ENCODE measurements around the gene DSC2. TPM values are rescaled to one million over a fixed set of nuclear protein-coding genes. Genes with fewer than 3 reads are reported as not detected.
"Not testable (repeated sequence)": the region's sequence is repeated elsewhere in the genome, so short reads cannot be mapped to it uniquely, and the experiment has no call there.

DSC2 gene
- total RNA-seq, 1 donor from 2014 or later = 16.0 TPM

DNA sequence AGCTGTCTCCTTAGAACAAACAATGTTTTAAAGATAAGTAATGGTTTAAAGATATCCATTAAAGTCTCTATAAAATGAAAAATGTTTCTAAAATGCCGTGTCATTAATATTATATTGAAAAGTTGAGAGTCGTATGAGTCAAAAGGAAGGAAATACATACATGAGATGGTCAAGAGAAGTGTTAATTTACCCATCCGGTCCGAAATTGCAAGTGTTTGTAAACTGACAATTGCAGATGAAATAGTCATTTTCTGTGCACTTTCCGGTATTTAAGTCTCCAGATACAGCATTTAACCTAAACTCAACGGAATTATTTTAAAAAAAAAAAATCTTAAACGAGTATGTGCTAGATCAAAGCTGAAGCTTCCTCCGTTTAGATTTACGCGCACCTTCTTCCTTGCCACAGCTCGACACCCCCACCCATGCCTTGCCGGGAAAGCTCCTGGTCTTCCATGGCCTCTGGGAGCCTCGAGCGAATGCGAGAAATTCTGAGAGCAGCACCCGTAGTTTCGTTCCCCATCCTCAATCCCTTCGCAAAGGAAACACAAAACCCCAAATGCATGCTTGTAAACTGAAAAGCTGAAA lies 61.4 kb downstream of the DSC2 start:
- peaks cover 16% of the 10 kb centered on the region for H3K4me1 Mint-ChIP-seq
- peaks cover 82% of the 10 kb centered on the region for H3K27me3 ChIP-seq
- no peaks in the 10 kb centered on the region for H3K4me1 ChIP-seq
- H3K36me3 Mint-ChIP-seq = peaks cover 6% of the 10 kb centered on the region
- peaks cover 43% of the 10 kb centered on the region for H3K27me3 Mint-ChIP-seq (ENCODE audit: insufficient read depth, low read depth)
- peaks cover 11% of the 10 kb centered on the region for H3F3A ChIP-seq (ENCODE audit: low read depth)
- no peak overlapping the region for H3K27ac Mint-ChIP-seq
- H3K79me2 ChIP-seq (ENCODE audit: low read depth) = no peaks in the 10 kb centered on the region
- H3K4me3 ChIP-seq = peak overlapping the region; percentile 53
- no peak overlapping the region for H3K27ac ChIP-seq
- H3K9ac ChIP-seq = no peak overlapping the region
- H3K4me3 Mint-ChIP-seq = peak overlapping the region; percentile 96
- TF ChIP-seq EZH2phosphoT487 (IDR thresholded peaks at IDR 0.05) = peak; percentile 78
- TF ChIP-seq, protein P1, sequence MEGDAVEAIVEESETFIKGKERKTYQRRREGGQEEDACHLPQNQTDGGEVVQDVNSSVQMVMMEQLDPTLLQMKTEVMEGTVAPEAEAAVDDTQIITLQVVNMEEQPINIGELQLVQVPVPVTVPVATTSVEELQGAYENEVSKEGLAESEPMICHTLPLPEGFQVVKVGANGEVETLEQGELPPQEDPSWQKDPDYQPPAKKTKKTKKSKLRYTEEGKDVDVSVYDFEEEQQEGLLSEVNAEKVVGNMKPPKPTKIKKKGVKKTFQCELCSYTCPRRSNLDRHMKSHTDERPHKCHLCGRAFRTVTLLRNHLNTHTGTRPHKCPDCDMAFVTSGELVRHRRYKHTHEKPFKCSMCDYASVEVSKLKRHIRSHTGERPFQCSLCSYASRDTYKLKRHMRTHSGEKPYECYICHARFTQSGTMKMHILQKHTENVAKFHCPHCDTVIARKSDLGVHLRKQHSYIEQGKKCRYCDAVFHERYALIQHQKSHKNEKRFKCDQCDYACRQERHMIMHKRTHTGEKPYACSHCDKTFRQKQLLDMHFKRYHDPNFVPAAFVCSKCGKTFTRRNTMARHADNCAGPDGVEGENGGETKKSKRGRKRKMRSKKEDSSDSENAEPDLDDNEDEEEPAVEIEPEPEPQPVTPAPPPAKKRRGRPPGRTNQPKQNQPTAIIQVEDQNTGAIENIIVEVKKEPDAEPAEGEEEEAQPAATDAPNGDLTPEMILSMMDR (IDR thresholded peaks at IDR 0.05) = no peak
- TF ChIP-seq EZH2 (IDR thresholded peaks at IDR 0.05) = peak; percentile 85
- H3K9me3 Mint-ChIP-seq = peaks cover 2% of the 10 kb centered on the region
- H3K4me2 ChIP-seq = peak overlapping the region; percentile 87
- H4K20me1 ChIP-seq (ENCODE audit: low read depth) = no peaks in the 10 kb centered on the region
- peak; percentile 66 for DNase-seq (ENCODE audit: low spot score)
- H3K9me3 ChIP-seq (ENCODE audit: low read depth) = no peaks in the 10 kb centered on the region
- H2AFZ ChIP-seq (replicated peaks) = peak overlapping the region; percentile 97
- H3K36me3 ChIP-seq = no peaks in the 10 kb centered on the region

DNA sequence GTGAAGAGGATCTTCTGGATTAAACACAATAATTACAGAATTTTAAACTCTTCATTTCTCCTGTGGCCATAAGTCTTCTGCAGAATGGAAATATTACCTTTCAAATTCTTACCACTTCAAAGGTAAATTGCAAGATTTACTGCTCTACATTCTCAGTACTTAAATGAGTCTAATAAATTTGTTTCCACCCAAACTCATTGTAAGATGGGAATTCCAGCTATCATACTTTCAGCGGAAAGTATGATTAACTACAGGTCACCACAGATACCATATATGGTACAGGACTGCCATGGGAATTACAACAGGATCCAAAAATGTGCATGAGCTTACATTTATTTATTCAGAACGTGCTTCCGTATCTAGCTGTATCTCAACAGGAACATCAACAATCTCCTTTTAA lies 62.8 kb downstream of the DSC2 start:
- H3K4me1 Mint-ChIP-seq = peaks cover 16% of the 10 kb centered on the region
- Histone ChIP-seq H3K9ac (no peak overlapping the region), H3K4me3 (no peak overlapping the region), H2AFZ (replicated peaks) (no peak overlapping the region), H3F3A (ENCODE audit: low read depth) (peaks cover 11% of the 10 kb centered on the region), H3K27ac (no peak overlapping the region), H3K36me3 (no peaks in the 10 kb centered on the region), H3K4me2 (no peak overlapping the region), H3K9me3 (ENCODE audit: low read depth) (no peaks in the 10 kb centered on the region), H3K27me3 (peaks cover 68% of the 10 kb centered on the region), H3K79me2 (ENCODE audit: low read depth) (no peaks in the 10 kb centered on the region), H3K4me1 (no peaks in the 10 kb centered on the region), H4K20me1 (ENCODE audit: low read depth) (no peaks in the 10 kb centered on the region)
- H3K4me3 Mint-ChIP-seq = no peak overlapping the region
- TF ChIP-seq EZH2 (IDR thresholded peaks at IDR 0.05) = no peak
- TF ChIP-seq, protein P1 (IDR thresholded peaks at IDR 0.05) = no peak
- no peak for TF ChIP-seq EZH2phosphoT487 (IDR thresholded peaks at IDR 0.05)
- H3K36me3 Mint-ChIP-seq = peaks cover 6% of the 10 kb centered on the region
- DNase-seq (ENCODE audit: low spot score) = no peak
- peaks cover 2% of the 10 kb centered on the region for H3K9me3 Mint-ChIP-seq
- H3K27ac Mint-ChIP-seq = no peak overlapping the region
- H3K27me3 Mint-ChIP-seq (ENCODE audit: insufficient read depth, low read depth) = peaks cover 41% of the 10 kb centered on the region

DNA sequence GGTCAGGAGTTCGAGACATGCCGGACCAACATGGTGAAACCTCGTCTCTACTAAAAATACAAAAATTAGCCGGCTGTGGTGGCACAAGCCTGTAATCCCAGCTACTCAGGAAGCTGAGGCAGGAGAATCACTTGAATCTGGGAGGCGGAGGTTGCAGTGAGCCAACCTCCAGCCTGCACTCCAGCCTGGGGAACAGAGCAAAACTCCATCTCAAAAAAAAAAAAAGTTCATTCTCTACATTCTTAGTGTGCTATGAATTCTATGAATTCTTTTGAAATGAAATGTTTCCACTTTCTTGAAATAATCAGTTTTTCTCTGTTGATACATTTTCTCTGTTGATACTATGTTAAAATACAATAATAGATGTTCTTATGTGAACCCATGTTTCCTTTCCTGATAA lies 64.5 kb downstream of the DSC2 start:
- H3K9ac ChIP-seq; H3K36me3 Mint-ChIP-seq; H2AFZ ChIP-seq (replicated peaks); H3K9me3 Mint-ChIP-seq; H3K4me2 ChIP-seq; H3K4me1 ChIP-seq; H3K27ac ChIP-seq; H3K27ac Mint-ChIP-seq; H3K4me3 ChIP-seq; H3K79me2 ChIP-seq (ENCODE audit: low read depth); H3K9me3 ChIP-seq (ENCODE audit: low read depth); H4K20me1 ChIP-seq (ENCODE audit: low read depth); H3F3A ChIP-seq (ENCODE audit: low read depth); H3K36me3 ChIP-seq; H3K4me3 Mint-ChIP-seq; DNase-seq (ENCODE audit: low spot score): not testable (repeated sequence)
- H3K27me3 ChIP-seq = peaks cover 51% of the 10 kb centered on the region
- Mint-ChIP-seq H3K4me1 (peaks cover 16% of the 10 kb centered on the region), H3K27me3 (ENCODE audit: insufficient read depth, low read depth) (peaks cover 29% of the 10 kb centered on the region)

DNA sequence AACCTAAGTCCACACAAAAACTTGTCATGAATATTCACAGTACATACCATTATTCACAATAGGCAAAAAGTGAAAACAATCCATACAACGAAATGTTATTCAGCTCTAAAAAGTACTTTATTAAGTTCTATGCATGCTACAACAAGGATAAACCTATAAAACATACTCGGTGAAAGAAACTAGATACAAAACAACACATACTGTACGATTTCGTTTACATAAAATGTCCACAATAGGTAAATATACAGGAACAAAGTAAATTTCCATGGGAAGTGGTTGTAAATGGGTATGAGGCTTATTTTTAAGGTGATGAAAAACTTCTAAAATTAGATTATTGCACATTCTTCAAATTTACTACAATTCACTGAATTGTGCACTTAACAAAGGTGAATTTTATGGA lies 67.7 kb downstream of the DSC2 start:
- no peaks in the 10 kb centered on the region for H3K79me2 ChIP-seq (ENCODE audit: low read depth)
- no peaks in the 10 kb centered on the region for H3K4me1 ChIP-seq
- Mint-ChIP-seq H3K27me3 (ENCODE audit: insufficient read depth, low read depth) (peaks cover 3% of the 10 kb centered on the region), H3K4me1 (no peaks in the 10 kb centered on the region), H3K9me3 (peaks cover 4% of the 10 kb centered on the region), H3K4me3 (no peak overlapping the region), H3K27ac (no peak overlapping the region), H3K36me3 (no peaks in the 10 kb centered on the region)
- H3K9me3 ChIP-seq (ENCODE audit: low read depth) = peaks cover 4% of the 10 kb centered on the region
- DNase-seq (ENCODE audit: low spot score) = no peak
- H3K36me3 ChIP-seq = no peaks in the 10 kb centered on the region
- no peaks in the 10 kb centered on the region for H4K20me1 ChIP-seq (ENCODE audit: low read depth)
- H3F3A ChIP-seq (ENCODE audit: low read depth) = no peaks in the 10 kb centered on the region
- no peak overlapping the region for H3K9ac ChIP-seq
- no peak overlapping the region for H3K27ac ChIP-seq
- no peak overlapping the region for H3K4me2 ChIP-seq
- TF ChIP-seq EZH2phosphoT487 (IDR thresholded peaks at IDR 0.05) = no peak
- TF ChIP-seq, protein P1 (IDR thresholded peaks at IDR 0.05) = no peak
- TF ChIP-seq EZH2 (IDR thresholded peaks at IDR 0.05) = no peak
- H2AFZ ChIP-seq (replicated peaks) = no peak overlapping the region
- H3K4me3 ChIP-seq = no peak overlapping the region
- peaks cover 19% of the 10 kb centered on the region for H3K27me3 ChIP-seq
